ENCODE data around the gene CNBD2. TPM values are rescaled to one million over a fixed set of nuclear protein-coding genes. Genes with fewer than 3 reads are reported as not detected.
"Not testable (repeated sequence)": the region's sequence is repeated elsewhere in the genome, so short reads cannot be mapped to it uniquely, and the experiment has no call there.

The CNBD2 gene
- total RNA-seq, 5 donors from 2014 or later (not counting 1 experiment from before 2014, with no cell fraction given): 5.3 to 20.1 (median 7.4) TPM

- DNase-seq (peak; percentile 65 to 98 (median 86)), ATAC-seq (replicated peaks in 1 of 4) (peak; percentile 98 to 99 (median 98))
- CTCF ChIA-PET: interaction anchor here (0.6 to 0.9 kb wide), 2 partner anchors 28 to 111 kb away, joined by 3 read pairs; partner anchors contain the start of gene SCAND1 (in 1 of the 2)
- Mint-ChIP-seq H3K4me1 (peaks cover 4 to 10% (median 7%) of the 10 kb centered on the region in 3 donors), H3K27me3 (no peaks in the 10 kb centered on the region), H3K9me3 (no peaks in the 10 kb centered on the region), H3K27ac (peak overlapping the region in 1 of 2 donors; percentile 72), H3K4me3 (peak overlapping the region; percentile 81 to 85 (median 81)), H3K36me3 (no peaks in the 10 kb centered on the region)
- Histone ChIP-seq H3K9me3 (no peaks in the 10 kb centered on the region), H3K4me3 (ENCODE audit: control insufficient read depth in 1 of 2, extremely low read depth in 1 of 2, low read length in 1 of 2) (peak overlapping the region; percentile 74 to 81), H3K27me3 (replicated peaks in 1 of 2; ENCODE audit: control insufficient read depth in 2 of 2, extremely low read depth in 1 of 2, insufficient read depth in 2 of 2, low read length in 1 of 2) (peaks cover 0 to 20% of the 10 kb centered on the region in 2 experiments), H3K36me3 (ENCODE audit: control insufficient read depth in 2 of 2, extremely low read depth in 1 of 2, insufficient read depth in 1 of 2, low read length in 1 of 2) (no peaks in the 10 kb centered on the region), H3K4me1 (ENCODE audit: control insufficient read depth in 1 of 2, extremely low read depth in 1 of 2, insufficient read depth in 2 of 2, low read length in 2 of 2) (peaks cover 0 to 16% of the 10 kb centered on the region in 2 experiments), H3K27ac (ENCODE audit: low read length) (no peak overlapping the region)
- POLR2A ChIA-PET: no interaction called here
- 4% methylated on average over 61 of the region's 61 CpGs for WGBS (ENCODE audit: insufficient coverage)
These were observed 96.5 kb downstream of the CNBD2 start for GRCh38 chr20:36064658-36065426.

DNA sequence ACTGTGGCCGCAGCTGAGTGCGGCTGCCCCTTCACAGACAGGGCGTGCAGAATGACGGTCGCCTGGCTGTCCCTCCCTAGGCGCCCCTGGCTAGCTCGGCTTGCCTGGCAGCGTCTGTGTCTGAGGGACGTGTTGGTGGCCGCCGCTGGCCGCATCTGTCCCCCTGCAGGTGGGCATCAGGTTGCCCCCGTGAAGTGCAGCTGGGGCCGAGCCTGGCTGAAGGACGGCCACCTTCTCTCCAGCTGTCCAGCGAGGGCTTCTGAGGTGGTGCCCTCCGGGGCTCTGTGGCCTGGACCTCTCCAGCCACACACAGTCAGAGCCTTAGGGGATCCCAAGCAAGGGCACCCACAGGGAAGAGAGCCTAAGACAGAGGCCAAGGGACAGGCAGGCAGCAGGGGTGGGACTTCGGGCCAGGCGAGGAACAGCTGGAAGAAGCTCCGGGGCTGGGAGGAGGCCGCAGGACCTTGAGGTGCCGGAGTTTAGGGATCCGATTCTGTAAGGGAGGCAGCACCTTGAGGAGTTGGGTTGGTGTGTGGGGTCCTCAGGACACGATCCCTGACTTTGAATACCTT is 97.1 kb downstream of the CNBD2 start:
- ATAC-seq (replicated peaks in 1 of 4) (no peak), DNase-seq (no peak)
- ChIA-PET CTCF (interaction anchor here in 1 of 2 donors (0.6 kb wide), 1 partner anchor 27 kb away, joined by 3 read pairs; no protein-coding TSS in a partner anchor), POLR2A (no interaction called here)
- Mint-ChIP-seq H3K4me3 (peak overlapping the region; percentile 81 to 85 (median 81)), H3K36me3 (no peaks in the 10 kb centered on the region), H3K9me3 (no peaks in the 10 kb centered on the region), H3K4me1 (peaks cover 4 to 10% (median 7%) of the 10 kb centered on the region in 3 donors), H3K27me3 (no peaks in the 10 kb centered on the region), H3K27ac (no peak overlapping the region)
- Histone ChIP-seq H3K27me3 (replicated peaks in 1 of 2; ENCODE audit: control insufficient read depth in 2 of 2, extremely low read depth in 1 of 2, insufficient read depth in 2 of 2, low read length in 1 of 2) (peaks cover 0 to 23% of the 10 kb centered on the region in 2 experiments), H3K4me3 (ENCODE audit: control insufficient read depth in 1 of 2, extremely low read depth in 1 of 2, low read length in 1 of 2) (peak overlapping the region; percentile 74 to 81), H3K4me1 (ENCODE audit: control insufficient read depth in 1 of 2, extremely low read depth in 1 of 2, insufficient read depth in 2 of 2, low read length in 2 of 2) (peaks cover 0 to 16% of the 10 kb centered on the region in 2 experiments), H3K36me3 (ENCODE audit: control insufficient read depth in 2 of 2, extremely low read depth in 1 of 2, insufficient read depth in 1 of 2, low read length in 1 of 2) (no peaks in the 10 kb centered on the region), H3K9me3 (no peaks in the 10 kb centered on the region), H3K27ac (ENCODE audit: low read length) (no peak overlapping the region)
- 67% methylated on average over 20 of the region's 24 CpGs for WGBS (ENCODE audit: insufficient coverage)

- Histone ChIP-seq H3K9me3 (no peaks in the 10 kb centered on the region), H3K27ac (ENCODE audit: low read length) (no peak overlapping the region), H3K27me3 (replicated peaks in 1 of 2; ENCODE audit: control insufficient read depth in 2 of 2, extremely low read depth in 1 of 2, insufficient read depth in 2 of 2, low read length in 1 of 2) (peaks cover 0 to 25% of the 10 kb centered on the region in 2 experiments), H3K4me1 (ENCODE audit: control insufficient read depth in 1 of 2, extremely low read depth in 1 of 2, insufficient read depth in 2 of 2, low read length in 2 of 2) (peaks cover 0 to 16% of the 10 kb centered on the region in 2 experiments), H3K4me3 (ENCODE audit: control insufficient read depth in 1 of 2, extremely low read depth in 1 of 2, low read length in 1 of 2) (no peak overlapping the region), H3K36me3 (ENCODE audit: control insufficient read depth in 2 of 2, extremely low read depth in 1 of 2, insufficient read depth in 1 of 2, low read length in 1 of 2) (no peaks in the 10 kb centered on the region)
- ATAC-seq (replicated peaks in 1 of 4) (no peak), DNase-seq (no peak)
- no peaks in the 10 kb centered on the region for H3K36me3 Mint-ChIP-seq
- 83% methylated on average over 1 of the region's 2 CpGs for WGBS (ENCODE audit: insufficient coverage)
- H3K4me3 Mint-ChIP-seq: no peak overlapping the region
- H3K27me3 Mint-ChIP-seq: peaks cover 3% of the 10 kb centered on the region in 2 donors
- H3K27ac Mint-ChIP-seq: no peak overlapping the region
- ChIA-PET CTCF (no interaction called here), POLR2A (no interaction called here)
- H3K9me3 Mint-ChIP-seq: no peaks in the 10 kb centered on the region
- peaks cover 4 to 10% (median 7%) of the 10 kb centered on the region in 3 donors for H3K4me1 Mint-ChIP-seq
These were observed 98.4 kb downstream of the CNBD2 start for GRCh38 chr20:36066777-36067176.

DNA sequence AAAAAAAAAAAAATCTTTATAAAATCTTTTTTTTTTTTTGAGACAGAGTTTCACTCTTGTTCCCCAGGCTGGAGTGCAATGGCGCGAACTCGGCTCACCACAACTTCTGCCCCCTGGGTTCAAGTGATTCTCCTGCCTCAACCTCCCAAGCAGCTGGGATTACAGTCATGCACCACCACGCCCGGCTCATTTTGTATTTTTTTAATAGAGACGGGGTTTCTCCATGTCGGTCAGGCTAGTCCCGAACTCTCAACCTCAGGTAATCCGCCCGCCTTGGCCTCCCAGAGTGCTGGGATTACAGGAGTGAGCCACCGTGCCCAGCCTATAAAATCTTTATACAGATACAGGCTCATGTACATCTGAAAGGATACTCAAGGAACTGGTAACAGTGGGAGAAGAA is 100.1 kb downstream of the CNBD2 start:
- ATAC-seq (replicated peaks in 1 of 4); H3K4me1 Mint-ChIP-seq; POLR2A ChIA-PET; H3K9me3 Mint-ChIP-seq; H3K4me3 Mint-ChIP-seq; H3K36me3 Mint-ChIP-seq; H3K9me3 ChIP-seq; H3K27me3 Mint-ChIP-seq; CTCF ChIA-PET; DNase-seq; H3K27ac ChIP-seq (ENCODE audit: low read length); H3K27ac Mint-ChIP-seq; H3K36me3 ChIP-seq (ENCODE audit: control insufficient read depth in 2 of 2, extremely low read depth in 1 of 2, insufficient read depth in 1 of 2, low read length in 1 of 2); H3K4me3 ChIP-seq (ENCODE audit: control insufficient read depth in 1 of 2, extremely low read depth in 1 of 2, low read length in 1 of 2): not testable (repeated sequence)
- 80% methylated on average over 2 of the region's 11 CpGs for WGBS (ENCODE audit: insufficient coverage)
- Histone ChIP-seq H3K4me1 (ENCODE audit: control insufficient read depth in 1 of 2, extremely low read depth in 1 of 2, insufficient read depth in 2 of 2, low read length in 2 of 2) (peaks cover 0 to 16% of the 10 kb centered on the region in 2 experiments), H3K27me3 (replicated peaks in 1 of 2; ENCODE audit: control insufficient read depth in 2 of 2, extremely low read depth in 1 of 2, insufficient read depth in 2 of 2, low read length in 1 of 2) (peaks cover 0 to 25% of the 10 kb centered on the region in 2 experiments)

DNA sequence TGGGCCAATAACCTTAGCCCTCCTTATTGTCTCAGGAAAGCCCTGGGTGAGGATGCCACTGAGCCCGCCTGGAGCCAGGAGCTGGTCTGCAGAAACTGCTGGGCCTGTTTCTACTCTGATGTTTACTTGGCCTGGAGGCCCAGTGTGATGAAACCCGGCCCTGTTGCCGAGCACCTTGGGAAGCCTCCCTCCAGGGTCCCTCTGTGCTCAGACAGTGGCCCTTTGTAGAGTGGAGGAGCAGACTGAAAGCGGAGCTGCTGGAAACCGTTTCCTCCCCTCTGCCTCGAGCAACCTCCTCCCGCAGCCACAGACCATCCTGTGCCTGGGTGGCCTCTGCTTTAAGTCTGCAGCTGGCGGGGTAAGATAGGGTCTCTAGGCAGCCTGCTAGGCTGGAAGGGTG is 102.1 kb downstream of the CNBD2 start:
- 63% methylated on average over 3 of the region's 8 CpGs for WGBS (ENCODE audit: insufficient coverage)
- ATAC-seq (replicated peaks in 1 of 4): no peak
- H3K9me3 Mint-ChIP-seq: no peaks in the 10 kb centered on the region

GRCh38 chr20:36071848-36072247 is 103.5 kb downstream of the CNBD2 start:
- Histone ChIP-seq H3K4me3 (ENCODE audit: control insufficient read depth in 1 of 2, extremely low read depth in 1 of 2, low read length in 1 of 2) (no peak overlapping the region), H3K27me3 (replicated peaks in 1 of 2; ENCODE audit: control insufficient read depth in 2 of 2, extremely low read depth in 1 of 2, insufficient read depth in 2 of 2, low read length in 1 of 2) (peaks cover 0 to 8% of the 10 kb centered on the region in 2 experiments), H3K27ac (ENCODE audit: low read length) (no peak overlapping the region), H3K9me3 (no peaks in the 10 kb centered on the region), H3K4me1 (ENCODE audit: control insufficient read depth in 1 of 2, extremely low read depth in 1 of 2, insufficient read depth in 2 of 2, low read length in 2 of 2) (no peaks in the 10 kb centered on the region), H3K36me3 (ENCODE audit: control insufficient read depth in 2 of 2, extremely low read depth in 1 of 2, insufficient read depth in 1 of 2, low read length in 1 of 2) (no peaks in the 10 kb centered on the region)
- Mint-ChIP-seq H3K36me3 (no peaks in the 10 kb centered on the region), H3K27ac (no peak overlapping the region), H3K27me3 (peaks cover 6% of the 10 kb centered on the region in 2 donors), H3K4me1 (no peaks in the 10 kb centered on the region), H3K9me3 (no peaks in the 10 kb centered on the region), H3K4me3 (no peak overlapping the region)
- ATAC-seq (replicated peaks in 1 of 4) (no peak), DNase-seq (no peak)
- POLR2A ChIA-PET: no interaction called here
- 50% methylated on average over 1 of the region's 2 CpGs for WGBS (ENCODE audit: insufficient coverage)
- CTCF ChIA-PET: interaction anchor here (0.5 to 0.7 kb wide), 2 partner anchors 131 to 1107 kb away, joined by 3 read pairs; partner anchors contain the start of genes MROH8 (in 1 of the 2) and RPN2 (in 1 of the 2)

More for the DNA sequence above, 102.1 kb downstream of the CNBD2 start:
- no peaks in the 10 kb centered on the region for H3K36me3 ChIP-seq (ENCODE audit: control insufficient read depth in 2 of 2, extremely low read depth in 1 of 2, insufficient read depth in 1 of 2, low read length in 1 of 2)
- H3K4me1 Mint-ChIP-seq: peaks cover 0 to under 1% (median 0%) of the 10 kb centered on the region in 3 donors
- CTCF ChIA-PET: no interaction called here
- POLR2A ChIA-PET: no interaction called here
- H3K27me3 ChIP-seq (replicated peaks in 1 of 2; ENCODE audit: control insufficient read depth in 2 of 2, extremely low read depth in 1 of 2, insufficient read depth in 2 of 2, low read length in 1 of 2): peaks cover 0 to 17% of the 10 kb centered on the region in 2 experiments
- no peak overlapping the region for H3K27ac ChIP-seq (ENCODE audit: low read length)
- no peak overlapping the region for H3K4me3 Mint-ChIP-seq
- H3K27me3 Mint-ChIP-seq: peaks cover 3% of the 10 kb centered on the region in 2 donors
- H3K9me3 ChIP-seq: no peaks in the 10 kb centered on the region
- H3K4me3 ChIP-seq (ENCODE audit: control insufficient read depth in 1 of 2, extremely low read depth in 1 of 2, low read length in 1 of 2): no peak overlapping the region
- peaks cover 0 to 3% of the 10 kb centered on the region in 2 experiments for H3K4me1 ChIP-seq (ENCODE audit: control insufficient read depth in 1 of 2, extremely low read depth in 1 of 2, insufficient read depth in 2 of 2, low read length in 2 of 2)
- H3K27ac Mint-ChIP-seq: no peak overlapping the region
- DNase-seq: no peak
- no peaks in the 10 kb centered on the region for H3K36me3 Mint-ChIP-seq
